Brain microvascular endothelial cell (primary cell): Measurements from ENCODE around the gene DACT2.

ENCODE experiments used
- DNase-seq: peaks from one replicate; pipeline ENCODE4 v3.0.0-alpha.2; 2020
- H3K27ac ChIP-seq: fragments of 250-450 bp; sonication (Bioruptor Pico); 2 replicates; pipeline ENCODE4 v1.5.1; 2020; ENCODE audit warnings: mild to moderate bottlenecking, moderate library complexity
- H3K27me3 ChIP-seq: fragments of 250-450 bp; sonication (Bioruptor Pico); replicated peaks from 2 replicates; pipeline ENCODE4 v1.5.1; 2020; ENCODE audit warnings: mild to moderate bottlenecking
- H3K36me3 ChIP-seq: fragments of 250-450 bp; sonication (Bioruptor Pico); replicated peaks from 2 replicates; pipeline ENCODE4 v1.5.1; 2020; ENCODE audit warnings: mild to moderate bottlenecking
- H3K4me3 ChIP-seq: 2 replicates; pipeline ENCODE4 v1.5.1; 2011; ENCODE audit warnings: low read depth, mild to moderate bottlenecking, control low read depth, low read length, moderate library complexity
- in situ Hi-C: cut with HindIII; loops from 2 replicates; pipeline ENCODE4 v1.10.0; 2017; ENCODE audit warnings: low sequenced_read_pairs, low pct_ligation_motif_present
- TF ChIP-seq, protein P1 (sequence below): IDR thresholded peaks from 2 replicates; pipeline ENCODE4 v1.5.1; 2011; ENCODE audit warnings: low read depth, mild to moderate bottlenecking, moderate library complexity, low read length, control low read depth, inconsistent platforms; ENCODE audit errors: missing control alignments

DACT2 gene

DNA sequence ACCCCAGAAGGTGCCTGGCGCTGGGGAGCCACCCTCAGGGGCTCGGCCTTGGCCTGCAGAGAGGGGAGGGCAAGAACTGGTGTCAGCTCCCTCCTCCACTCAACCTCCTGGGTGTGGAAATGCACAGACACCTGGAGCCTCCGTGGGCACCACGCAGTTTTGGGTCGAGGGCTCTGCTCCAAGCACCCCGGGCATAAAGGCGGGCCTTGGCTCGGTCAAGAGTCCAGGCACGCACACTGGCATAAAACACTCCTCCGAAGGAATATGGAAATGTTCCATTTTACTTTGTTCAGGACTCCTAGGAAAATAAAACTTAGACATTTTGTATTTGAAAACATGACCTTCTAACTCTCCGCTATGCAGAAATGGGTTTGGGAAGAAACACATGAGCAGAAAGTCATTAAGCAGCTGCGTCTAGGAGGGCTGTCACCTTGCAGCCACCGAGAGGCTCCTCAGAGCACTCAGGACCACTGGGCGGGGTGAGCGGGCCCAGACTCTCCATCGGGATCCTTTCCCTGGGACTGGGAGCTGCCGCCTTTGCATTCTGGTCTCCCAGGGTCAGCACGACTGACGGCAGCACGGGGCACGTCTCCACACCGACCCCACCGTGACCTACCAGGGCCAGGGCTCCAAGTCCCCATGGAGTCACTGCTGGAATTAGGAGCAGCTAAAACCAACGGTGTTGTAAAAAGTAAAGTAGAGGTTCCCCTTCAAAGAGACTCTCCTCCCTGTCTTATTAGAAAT lies 46.0 kb upstream of the DACT2 start:
- Histone ChIP-seq H3K27ac (no peak overlapping the region), H3K27me3 (no peaks in the 10 kb centered on the region), H3K36me3 (no peaks in the 10 kb centered on the region), H3K4me3 (no peak overlapping the region)
- DNase-seq, result no peak
- in situ Hi-C loops, result no loop called here
- TF ChIP-seq, protein P1, sequence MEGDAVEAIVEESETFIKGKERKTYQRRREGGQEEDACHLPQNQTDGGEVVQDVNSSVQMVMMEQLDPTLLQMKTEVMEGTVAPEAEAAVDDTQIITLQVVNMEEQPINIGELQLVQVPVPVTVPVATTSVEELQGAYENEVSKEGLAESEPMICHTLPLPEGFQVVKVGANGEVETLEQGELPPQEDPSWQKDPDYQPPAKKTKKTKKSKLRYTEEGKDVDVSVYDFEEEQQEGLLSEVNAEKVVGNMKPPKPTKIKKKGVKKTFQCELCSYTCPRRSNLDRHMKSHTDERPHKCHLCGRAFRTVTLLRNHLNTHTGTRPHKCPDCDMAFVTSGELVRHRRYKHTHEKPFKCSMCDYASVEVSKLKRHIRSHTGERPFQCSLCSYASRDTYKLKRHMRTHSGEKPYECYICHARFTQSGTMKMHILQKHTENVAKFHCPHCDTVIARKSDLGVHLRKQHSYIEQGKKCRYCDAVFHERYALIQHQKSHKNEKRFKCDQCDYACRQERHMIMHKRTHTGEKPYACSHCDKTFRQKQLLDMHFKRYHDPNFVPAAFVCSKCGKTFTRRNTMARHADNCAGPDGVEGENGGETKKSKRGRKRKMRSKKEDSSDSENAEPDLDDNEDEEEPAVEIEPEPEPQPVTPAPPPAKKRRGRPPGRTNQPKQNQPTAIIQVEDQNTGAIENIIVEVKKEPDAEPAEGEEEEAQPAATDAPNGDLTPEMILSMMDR, result no peak

DNA sequence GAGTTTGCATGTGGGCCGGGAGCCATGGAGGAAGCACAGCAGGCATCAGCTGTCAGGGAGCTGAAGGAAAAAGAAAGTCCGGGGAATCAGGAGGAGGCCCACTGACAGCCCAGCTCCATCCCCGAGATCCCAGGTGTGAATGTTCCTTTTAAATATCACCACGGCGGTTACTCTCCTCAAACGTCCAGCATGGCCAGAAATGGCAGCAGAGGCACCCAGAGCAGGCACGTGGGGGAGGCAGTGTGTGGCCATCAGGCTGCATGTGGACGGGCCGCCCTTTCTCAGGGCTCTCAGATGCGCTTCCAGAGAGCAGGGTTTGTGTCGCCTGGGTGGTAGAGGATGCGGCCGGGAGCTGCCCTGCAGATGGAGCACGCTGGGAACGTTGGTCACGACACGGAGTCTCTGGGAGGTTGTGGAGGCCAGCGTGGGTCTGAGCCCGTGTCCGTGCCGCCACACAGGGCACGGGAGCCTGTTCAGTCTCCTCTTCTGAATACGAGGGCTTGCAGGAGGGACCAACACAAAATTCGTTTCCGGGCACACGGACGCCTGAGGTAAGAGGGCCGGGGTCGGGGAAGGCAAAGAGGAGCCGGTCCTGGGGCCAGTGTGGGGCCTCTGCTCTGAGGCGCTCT lies 45.3 kb upstream of the DACT2 start:
- DNase-seq, result no peak
- in situ Hi-C loops, result no loop called here
- no peak overlapping the region for H3K27ac ChIP-seq
- no peaks in the 10 kb centered on the region for H3K36me3 ChIP-seq
- TF ChIP-seq, protein P1, result no peak
- H3K27me3 ChIP-seq, result no peaks in the 10 kb centered on the region
- no peak overlapping the region for H3K4me3 ChIP-seq

DNA sequence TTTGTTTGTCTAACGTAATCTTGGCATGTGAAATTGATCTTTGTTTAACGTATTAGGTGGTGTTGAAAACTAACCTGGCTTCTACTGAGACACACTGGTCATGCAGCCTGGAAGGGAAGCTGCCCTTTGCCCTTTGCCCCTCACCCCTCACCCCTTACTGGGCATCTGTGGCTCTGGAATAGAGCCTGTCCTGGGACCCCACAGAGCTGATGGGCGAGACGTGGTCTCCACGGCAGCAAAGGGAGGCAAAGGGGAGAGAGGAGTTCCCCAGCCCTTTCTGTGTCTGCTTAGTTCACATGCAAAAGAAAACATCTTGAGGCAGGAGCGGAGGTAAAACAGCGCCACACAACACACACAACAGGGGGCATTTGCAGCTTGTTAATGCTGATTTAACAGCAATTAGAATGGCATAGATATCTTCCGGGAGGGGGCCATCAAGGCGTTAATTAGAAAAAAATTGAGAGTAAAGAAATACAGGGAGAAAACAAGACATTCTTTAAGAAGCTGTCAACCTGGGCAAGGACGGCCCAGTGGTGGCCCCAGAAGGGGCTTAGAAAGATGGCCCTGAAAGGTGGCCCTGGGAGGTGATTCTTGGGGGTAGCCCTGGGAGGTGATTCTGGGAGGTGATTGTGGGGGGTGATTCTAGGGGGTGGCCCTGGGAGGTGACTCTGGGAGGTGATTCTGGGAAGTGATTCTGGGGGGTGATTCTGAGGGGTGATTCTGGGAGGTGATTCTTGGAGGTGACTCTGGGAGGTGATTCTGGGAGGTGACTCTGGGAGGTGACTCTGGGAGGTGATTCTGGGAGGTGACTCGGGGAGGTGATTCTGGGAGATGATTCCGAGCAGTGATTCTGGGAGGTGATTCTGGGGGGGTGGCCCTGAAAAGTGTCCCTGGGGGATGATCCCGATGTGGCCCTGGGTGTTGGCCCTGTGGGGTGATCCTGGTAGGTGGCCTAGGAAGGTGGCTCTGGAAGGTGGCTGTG lies 44.5 kb upstream of the DACT2 start:
- TF ChIP-seq, protein P1, result no peak
- in situ Hi-C loops, result no loop called here
- H3K27me3 ChIP-seq, result no peaks in the 10 kb centered on the region
- DNase-seq, result no peak
- no peak overlapping the region for H3K4me3 ChIP-seq
- no peak overlapping the region for H3K27ac ChIP-seq
- H3K36me3 ChIP-seq, result no peaks in the 10 kb centered on the region

DNA sequence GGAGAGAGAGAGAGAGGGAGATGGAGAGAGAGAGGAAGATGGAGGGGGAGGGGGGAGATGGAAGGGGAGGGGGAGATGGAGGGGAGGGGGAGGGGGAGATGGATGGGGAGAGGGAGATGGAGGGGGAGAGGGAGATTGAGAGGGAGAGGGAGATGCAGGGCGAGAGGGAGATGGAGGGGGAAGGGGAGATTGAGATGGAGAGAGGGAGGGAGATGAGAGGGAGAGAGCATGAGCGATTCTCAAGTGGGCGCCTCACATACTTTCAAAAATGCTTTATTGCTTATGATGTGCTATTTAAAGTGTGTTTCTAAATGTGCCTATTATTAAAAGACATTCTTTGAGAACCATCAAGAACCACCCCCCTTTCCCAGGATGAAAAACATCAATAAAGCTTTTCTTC lies 43.7 kb upstream of the DACT2 start:
- Histone ChIP-seq H3K4me3 (no peak overlapping the region), H3K36me3 (no peaks in the 10 kb centered on the region), H3K27ac (no peak overlapping the region), H3K27me3 (no peaks in the 10 kb centered on the region)
- no peak for DNase-seq
- in situ Hi-C loops, result no loop called here
- TF ChIP-seq, protein P1, result no peak

- H3K36me3 ChIP-seq, result no peaks in the 10 kb centered on the region
- in situ Hi-C loops, result no loop called here
- no peak for DNase-seq
- H3K27me3 ChIP-seq, result no peaks in the 10 kb centered on the region
- TF ChIP-seq, protein P1, result no peak
- no peak overlapping the region for H3K27ac ChIP-seq
- H3K4me3 ChIP-seq, result no peak overlapping the region
These were observed 42.9 kb upstream of the DACT2 start for GRCh38 chr6:168362276-168362990.
